HG02763 (cell line): Measurements from ENCODE around the gene RNF115.
"Not testable (repeated sequence)": the region's sequence is repeated elsewhere in the genome, so short reads cannot be mapped to it uniquely, and the experiment has no call there.

ENCODE experiments used
- ATAC-seq: cut with Tn5 transposase; IDR thresholded peaks from one replicate; pipeline ENCODE4 v1.9.1; 2021; ENCODE audit warnings: mild to moderate bottlenecking, moderate library complexity; ENCODE audit not compliant: unreplicated experiment

The RNF115 gene

DNA sequence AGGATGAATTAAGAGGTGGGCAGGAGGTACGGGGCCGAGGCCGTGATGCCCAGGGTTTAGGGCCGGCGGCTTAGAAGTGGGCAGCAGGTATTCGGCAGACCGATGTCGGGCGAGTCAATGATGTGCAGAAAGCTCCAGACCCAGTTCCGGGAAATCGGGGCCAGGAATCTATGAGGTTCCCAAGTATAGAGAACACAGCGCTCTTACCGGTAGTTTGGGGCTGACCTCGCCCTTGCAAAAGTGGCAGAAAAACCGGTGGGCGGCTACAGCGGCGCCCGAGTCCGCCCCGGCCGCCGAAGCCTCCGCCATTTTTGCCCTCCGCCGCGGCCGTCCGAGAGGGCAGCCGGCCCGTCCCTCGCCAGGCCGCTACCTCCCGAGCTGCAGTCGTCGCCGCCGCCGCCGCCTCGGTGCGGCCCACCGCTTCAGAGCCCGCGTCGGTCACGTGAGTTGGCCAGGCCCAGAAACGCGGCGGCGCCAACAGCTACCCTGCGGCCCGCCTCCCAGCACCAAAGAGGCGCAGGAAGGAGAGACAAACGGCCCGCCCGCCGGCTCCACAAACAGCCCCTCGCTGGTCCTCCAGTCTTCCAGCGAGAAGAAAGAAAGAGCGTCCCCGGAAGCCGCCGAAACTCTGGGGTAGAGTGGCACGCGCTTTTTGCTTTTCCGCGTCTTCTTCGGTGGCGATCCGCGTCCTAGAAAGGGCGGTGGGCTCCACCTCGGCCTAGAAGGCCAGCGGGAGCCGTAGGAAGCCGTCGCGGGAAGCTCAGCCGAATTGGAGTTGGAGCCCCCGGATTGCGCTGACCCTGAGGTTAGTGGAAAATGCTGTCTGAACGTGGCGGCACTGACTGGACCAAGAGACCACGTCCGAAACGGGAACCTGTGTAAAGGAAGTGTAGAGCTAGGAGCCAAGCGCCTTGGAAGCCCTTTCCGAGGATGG is at the start of gene RNF115, which contains the start of gene POLR3C:
RNF115 (minus strand) TSS at position 531 of the 934 bp plus-strand sequence; CDS start at position 309, 222 bp downstream.
POLR3C (plus strand) TSS at position 636 of the 934 bp plus-strand sequence. CDS start 1,577 bp downstream, outside the sequence.
- peak; percentile 90 for ATAC-seq

DNA sequence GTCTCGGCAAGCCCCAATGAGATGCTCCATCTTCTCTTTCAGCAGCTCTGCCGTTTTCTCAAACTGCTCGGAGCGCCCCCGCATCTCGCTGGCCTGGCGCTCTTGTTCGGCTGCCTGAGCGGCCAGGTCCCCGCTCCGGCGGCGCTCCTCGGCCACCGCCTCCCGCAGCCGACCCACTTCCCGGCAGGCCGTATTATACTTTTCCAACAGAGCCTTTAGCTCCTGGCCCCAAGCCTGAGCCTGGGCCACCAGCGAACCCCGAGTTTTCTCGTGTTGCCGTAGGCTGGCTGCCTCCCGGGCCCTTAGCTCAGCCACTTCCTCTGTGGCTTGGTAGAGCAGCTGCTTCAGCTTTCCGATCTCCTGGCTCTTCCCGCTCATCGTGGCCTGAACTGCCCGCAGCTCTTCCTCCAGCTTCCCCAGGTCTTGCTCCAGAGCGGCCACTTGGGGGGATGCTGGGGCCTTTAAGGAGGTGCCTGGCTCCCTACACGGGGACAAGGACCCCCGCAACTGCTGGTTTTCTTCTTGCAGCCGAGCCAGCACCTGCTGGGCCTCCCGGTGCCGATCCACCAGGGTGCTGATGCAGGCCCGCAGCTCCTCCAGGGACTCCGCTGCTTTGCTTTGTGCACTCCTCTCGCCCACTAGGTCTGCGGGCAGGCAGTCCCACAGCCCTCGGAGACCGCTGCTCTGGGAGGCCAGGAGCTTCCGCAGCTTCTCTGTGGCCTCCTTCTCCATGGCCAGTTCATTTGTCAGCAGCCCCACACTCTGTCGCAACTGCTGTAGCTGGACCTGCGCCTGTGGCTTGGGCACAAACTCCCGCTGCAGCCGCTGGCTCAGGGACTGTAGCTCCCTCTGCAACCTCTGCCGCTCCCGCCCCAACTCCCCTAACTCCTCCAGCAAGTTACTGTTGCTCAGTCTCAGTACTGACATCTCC is 48.4 kb upstream of the RNF115 start:
- no peak for ATAC-seq

DNA sequence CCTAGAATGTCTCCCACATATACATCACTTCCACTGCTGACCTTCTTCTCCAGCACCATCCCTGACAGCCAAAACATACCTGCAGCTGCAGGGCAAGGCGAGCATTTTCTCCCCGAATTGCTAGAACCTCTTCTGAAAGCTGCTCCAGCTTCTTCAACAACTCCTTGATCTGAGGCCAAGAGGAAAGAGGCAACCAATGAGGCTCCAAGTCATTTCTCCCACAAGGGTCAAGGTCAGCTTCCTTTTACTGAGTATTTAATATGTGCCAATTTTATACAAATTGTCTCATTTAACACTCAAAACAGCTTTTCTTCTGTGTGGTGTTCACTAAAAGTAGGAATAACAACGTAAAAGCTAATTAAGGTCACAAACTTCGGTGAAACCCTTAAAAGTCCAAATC is 44.3 kb upstream of the RNF115 start:
- no peak for ATAC-seq

DNA sequence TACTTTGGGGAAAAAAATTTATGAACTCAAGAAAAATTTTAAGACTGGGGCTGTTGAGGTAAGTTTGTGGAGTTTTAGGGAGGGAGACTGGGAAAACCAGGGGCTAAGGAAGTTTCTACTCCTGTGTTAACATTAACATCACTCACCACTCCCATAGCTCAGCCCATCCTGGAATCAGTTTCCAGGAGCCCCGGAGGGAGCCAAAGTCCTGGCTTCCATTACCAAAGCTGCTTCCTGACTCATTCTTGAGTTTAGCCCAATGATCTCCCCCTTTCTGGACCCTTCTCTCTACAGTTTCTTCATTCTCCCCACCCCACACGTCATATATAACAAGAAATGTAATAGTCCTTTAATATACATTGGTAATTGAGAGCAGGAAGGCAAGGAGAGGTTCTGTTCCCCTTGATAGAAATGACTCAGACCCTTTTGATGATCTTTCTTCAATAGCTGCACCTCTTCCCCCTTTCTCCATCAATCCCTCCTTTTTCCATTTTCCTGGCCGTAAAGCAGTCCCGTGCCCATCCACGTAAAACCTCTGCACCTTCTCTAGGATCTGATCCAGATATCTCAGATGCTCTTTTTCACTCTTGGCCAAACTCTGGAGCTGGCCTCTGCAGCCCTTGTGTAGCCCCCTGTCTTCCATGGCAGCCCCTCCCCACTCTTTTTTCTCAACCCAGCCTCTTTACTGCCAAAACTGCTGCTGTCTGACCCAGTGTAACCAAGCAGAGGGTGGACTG is 39.6 kb upstream of the RNF115 start:
- ATAC-seq, result no peak

DNA sequence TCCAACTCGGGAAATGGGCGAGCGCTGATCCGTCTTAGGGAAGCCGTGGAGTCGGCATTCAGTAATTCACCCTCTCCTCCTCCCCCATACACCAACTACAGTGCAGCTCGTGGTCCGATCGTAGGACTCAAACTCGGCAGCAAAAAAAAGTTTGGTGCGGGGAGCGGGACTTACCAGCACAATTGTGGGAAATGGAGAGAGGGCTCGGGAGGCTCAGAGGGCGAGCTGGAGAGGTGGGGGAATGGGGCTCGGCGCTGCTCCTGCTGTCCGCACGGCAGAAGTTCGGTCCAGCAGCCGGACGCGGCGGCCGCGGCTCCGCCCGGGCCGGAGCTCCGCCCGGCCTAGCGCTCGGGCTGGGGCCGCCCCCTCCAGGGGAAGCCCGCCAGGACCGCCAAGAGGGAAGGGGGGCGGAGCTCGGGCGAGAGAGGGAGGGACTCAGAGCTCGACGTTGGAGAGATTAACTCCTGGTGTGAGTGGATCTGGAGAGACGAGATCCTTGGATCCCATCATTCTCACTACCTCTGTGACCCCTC is 35.7 kb upstream of the RNF115 start:
- peak; percentile 61 for ATAC-seq

DNA sequence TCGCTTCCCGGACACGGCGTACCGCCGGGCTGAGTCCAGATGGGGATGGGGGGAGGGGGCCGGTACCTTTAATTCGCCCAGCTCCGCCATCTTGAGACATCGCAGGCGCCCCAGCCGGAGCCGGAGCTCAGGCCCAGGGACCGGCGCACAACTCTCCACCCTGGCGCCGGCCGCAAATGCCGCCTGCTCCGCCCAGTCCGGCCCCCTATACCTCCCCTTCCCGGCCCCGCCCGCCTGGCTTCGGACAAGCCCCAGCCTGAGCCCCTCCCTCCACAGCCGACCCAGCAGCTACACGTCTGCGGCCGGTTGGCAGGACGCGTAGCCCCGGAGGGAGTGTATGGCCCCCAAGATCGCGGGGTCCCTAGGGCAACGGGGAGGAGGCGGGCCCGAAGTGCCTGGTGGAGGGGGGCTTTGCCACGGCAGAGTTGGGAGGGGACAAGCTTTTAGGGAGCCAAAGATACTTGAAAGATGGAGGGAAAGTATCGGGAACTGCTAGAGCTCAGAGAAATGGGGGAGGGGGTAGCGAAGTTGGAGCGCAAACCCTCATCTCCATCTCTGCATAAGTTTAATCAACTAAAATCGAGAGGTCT is 35.1 kb upstream of the RNF115 start, which contains the start of gene PIAS3:
PIAS3 (minus strand) TSS at position 181 of the 590 bp plus-strand sequence; CDS start at position 90, 91 bp downstream.
- ATAC-seq, result peak; percentile 87

DNA sequence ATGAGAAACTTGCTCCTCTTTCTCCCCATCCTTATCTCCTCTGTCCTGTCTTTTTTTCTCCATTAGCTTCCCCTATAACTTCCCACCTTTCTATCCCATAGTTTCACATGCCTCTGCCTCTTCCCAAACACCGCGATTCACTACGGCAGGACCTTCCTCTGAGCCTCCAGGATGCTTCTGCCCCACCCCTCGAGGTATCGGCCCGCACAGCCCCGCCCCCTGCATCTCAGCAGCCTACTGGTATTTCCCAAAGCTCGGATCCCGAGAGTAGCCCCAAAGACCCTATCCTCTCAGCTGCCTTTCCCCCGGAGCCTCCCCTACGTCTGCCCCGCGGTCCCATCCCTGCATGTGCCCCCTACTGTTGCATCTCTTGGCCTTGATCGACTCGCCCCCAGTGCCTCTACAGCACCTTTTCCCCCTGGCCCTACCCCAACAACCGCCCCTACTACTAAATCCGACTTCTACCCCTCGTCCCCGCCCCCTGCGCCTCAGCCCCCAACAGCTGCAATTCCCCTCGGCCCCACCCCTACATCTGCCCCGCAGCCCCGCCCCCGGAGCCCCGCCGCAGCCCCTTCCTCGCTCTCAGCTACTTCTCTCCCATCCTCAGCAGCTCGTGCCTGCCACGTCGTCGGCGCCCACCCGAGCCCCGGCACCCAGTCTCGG is 34.5 kb upstream of the RNF115 start:
- ATAC-seq, result no peak

DNA sequence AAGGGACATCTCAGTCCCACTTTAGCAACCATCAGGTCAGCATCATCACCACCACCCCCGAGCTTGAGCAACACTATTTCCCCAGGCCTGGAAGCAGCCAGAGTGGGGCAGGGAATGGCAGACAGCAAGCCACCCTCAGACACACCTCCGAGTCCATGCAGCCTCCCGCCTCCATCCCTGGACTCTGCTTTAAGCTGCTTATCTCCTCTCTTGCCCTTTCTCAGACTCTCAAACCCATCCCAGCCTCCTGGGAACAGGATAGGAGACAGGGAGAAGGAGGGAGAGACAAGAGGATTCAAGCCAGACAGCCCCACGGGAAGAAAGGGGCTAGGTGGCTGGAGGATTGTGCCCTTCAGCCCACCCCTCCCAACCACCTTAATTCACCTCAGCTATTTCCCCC is 33.3 kb upstream of the RNF115 start:
- no peak for ATAC-seq

DNA sequence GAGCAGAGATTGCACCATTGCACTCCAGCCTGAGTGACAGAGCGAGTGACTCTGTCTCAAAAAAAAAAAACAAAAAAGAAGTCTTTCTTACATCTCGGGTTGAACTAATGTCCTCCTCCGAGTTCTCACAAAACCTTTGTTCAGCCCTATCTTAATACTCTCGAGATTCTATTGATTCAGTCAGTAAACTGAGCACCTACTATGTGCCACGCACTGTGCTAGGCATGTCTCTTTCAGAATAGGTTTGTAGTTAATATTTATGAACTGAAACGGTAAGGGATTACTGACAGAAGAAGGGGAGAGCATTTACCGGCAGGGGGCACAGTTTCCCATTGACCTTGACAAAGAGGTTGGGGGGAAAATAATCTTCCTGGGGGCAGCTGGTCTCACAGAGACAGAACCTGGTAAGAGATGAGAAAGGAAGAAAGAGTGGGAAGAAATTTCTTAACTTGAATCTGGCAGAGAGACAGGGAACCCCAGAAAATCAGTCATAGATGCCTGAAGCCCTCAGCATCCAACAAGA is 31.6 kb upstream of the RNF115 start:
- ATAC-seq, result no peak

DNA sequence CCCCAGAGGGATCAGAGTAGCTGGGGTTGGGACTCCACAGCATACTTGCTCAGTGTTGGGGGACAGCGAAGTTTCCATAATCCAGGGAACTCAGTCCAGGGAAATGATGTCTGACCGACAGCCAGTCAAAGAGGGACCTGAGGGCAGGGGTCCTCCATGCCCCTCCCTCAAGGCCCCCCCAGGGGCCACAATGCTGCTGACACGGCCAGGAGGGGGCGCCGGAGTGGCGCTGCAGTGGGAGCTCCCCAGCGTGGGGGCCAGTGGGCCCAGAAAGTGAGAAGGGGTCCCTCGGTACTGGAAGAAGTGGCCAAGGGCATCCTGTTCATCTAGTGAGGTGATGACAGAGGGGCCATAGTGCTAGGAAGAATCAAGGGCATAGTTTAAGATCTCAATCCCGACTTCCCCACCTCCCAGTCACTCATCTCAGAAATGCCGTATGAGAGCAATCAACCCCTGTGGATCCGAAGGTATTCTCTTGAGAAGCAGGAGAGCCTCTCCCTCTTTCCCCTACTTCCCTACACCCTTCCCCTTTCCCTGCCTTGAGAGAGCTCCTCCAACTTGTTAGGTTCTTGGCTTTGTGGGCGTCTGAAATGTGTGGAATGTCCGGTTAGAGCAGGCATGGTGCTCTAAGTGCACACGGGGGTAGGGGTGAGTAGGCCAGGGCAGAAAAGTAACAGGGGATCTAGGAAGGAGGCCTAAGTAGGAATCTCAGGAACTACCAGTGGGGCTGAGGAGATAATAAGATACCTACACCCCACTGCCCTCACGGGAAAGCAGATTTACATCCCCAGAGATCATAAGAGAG is 25.7 kb upstream of the RNF115 start:
- ATAC-seq, result no peak

DNA sequence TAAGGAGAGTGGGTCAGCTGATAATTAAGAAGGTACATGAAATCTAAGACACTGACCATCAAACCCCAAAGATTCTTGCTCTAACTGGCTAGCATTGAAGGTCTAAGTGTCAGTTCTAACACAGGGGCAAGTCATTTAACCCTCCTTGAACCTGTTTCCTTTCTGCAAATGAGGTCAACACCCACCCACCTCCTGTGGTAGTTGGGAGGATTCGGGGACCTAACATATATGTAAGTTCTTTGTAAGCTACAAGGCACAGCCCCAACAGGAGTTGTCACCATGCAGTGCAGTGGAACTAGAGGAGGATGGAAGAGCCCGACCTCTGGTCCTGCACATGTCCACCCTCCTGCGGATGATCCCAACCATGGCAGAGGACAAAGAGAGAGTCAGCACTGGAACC is 23.9 kb upstream of the RNF115 start:
- no peak for ATAC-seq

DNA sequence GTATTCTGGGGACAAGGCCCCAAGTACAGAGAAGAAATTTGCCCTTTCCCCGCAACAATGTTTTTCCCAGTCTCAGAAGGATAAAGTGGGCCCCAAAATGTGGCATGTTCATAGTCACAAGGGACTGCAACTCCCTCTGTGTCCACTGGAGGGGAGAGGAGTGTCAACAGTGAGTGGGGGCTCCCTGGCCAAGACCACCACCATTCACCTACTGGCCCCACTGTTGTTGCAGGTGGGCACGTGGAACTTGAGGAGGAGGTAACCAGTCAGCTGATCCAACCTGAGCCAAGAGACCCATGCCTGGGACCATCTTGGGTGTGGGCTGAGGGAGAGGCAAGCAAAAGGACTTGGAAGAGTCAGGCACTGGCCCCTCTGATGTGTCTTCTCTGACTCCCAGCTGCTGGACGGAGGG is 22.3 kb upstream of the RNF115 start:
- ATAC-seq, result no peak

DNA sequence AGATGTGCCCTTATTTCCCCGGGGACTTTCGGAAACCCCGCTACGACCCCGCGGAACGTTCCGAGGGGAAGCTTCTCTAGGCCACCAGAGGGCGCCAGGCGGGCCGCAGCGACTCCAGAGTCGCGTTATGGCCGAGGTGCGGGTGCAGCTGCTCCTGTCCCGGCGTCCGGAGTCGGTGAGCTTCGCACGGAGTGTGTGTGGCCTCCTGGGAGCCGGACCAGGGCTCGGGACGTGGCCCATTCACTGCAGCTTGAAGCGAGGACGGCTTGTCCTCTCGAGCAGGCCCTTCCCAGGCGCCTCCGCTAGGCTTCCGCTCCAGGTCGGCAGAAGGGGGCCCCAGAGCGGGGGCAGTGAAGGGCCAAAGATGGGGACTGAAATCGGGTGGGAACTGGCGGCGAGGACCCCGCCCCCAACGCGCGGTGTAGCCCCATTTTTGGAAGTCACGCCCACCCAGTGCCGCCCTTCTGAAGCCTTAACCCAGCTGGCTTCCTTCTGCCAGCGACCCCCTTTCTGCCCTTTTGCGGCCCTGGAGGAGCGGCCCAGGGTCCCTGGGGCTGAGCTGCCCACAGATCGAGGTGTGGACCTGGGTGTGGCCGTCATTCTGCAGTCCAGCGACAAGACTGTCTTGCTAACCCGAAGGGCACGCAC is 21.7 kb upstream of the RNF115 start, which contains the start of gene NUDT17:
NUDT17 (plus strand) TSS at position 117 of the 648 bp plus-strand sequence; CDS start at position 128, 11 bp downstream.
- peak; percentile 68 for ATAC-seq

DNA sequence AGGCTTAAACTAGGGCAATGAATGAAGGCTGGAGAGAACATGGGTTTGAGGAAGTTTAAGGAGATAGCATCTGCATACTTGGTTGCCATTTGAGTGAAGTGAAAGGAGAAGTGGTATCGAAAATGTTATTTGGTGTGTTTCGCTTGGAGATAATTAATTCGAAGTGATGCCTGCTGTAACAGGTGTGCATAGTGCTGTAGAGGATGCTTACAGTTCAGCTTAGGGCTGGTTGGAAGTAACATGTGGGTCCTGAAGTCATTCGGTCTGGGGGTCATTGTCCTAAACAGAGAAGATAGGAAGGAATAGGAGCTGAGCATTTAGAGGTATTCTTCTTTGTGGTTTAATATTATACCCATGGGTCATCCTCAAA is 21.2 kb upstream of the RNF115 start:
- ATAC-seq, result peak; percentile 56

DNA sequence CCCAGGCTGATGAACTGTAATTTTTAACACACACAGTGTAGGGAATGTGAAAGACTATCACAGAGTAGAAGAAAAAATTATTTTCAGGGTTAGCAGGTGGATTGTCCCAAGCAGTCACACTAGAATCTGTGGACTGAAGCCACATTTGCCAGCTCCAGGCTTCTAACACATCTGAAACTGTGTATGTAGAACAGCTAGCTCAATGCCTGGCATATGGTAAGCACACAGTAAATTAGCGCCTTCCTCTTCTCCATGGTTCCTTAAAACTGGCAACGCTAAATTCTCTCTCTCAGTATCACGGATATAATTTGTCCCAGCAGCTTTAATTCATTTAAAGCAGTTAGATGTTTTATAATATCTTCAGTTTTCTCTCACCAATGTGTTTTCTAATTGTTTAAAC is 19.1 kb upstream of the RNF115 start:
- ATAC-seq, result no peak

DNA sequence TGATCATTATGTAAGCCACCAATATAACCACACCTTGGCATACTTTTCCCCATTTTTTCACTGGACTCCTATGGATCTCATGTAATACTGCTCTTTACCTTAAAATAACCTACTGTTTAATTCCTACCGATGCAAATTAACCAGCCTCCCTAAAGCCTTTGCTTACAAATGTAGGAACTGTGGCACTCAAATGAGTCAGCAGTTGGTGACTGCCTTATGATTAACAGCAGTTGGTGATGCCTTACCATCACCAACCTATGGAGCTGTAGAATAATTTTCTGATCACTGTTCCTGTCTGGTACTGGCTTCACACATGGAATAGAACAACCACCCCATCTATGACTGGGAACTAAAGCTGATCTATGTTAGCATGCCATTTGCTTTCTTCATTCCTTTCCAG is 13.8 kb upstream of the RNF115 start:
- no peak for ATAC-seq

DNA sequence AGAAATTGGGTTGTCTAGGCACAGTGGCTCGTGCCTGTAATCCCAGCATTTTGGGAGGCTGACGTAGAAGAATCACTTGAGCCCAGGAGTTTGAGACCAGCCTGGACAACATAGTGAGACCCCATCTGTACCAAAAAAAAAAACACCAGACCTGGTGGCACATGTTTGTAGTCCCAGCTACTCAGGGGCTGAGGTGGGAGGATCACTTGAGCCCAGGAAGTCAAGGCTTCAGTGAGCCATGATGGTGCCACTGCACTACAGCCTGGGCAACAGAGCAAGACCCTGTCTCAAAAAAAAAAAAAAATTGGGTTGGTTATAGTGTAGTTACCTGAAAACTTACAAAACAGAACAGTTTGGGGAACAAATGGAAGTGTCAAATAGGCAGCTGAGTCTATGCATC is 6.9 kb upstream of the RNF115 start:
- not testable (repeated sequence) for ATAC-seq
